NCI-H510A treated with DMSO at 0.1 percent for 48 hours (cell line): ENCODE results near the gene GALNT2.
A peak's percentile ranks its signal among the peaks of the same experiment; 100 is the strongest.

Experiments used
- DNase-seq: peaks from one replicate; lab custom pipeline; 2025; lab: John Stamatoyannopoulos, UW

The GALNT2 gene

DNA sequence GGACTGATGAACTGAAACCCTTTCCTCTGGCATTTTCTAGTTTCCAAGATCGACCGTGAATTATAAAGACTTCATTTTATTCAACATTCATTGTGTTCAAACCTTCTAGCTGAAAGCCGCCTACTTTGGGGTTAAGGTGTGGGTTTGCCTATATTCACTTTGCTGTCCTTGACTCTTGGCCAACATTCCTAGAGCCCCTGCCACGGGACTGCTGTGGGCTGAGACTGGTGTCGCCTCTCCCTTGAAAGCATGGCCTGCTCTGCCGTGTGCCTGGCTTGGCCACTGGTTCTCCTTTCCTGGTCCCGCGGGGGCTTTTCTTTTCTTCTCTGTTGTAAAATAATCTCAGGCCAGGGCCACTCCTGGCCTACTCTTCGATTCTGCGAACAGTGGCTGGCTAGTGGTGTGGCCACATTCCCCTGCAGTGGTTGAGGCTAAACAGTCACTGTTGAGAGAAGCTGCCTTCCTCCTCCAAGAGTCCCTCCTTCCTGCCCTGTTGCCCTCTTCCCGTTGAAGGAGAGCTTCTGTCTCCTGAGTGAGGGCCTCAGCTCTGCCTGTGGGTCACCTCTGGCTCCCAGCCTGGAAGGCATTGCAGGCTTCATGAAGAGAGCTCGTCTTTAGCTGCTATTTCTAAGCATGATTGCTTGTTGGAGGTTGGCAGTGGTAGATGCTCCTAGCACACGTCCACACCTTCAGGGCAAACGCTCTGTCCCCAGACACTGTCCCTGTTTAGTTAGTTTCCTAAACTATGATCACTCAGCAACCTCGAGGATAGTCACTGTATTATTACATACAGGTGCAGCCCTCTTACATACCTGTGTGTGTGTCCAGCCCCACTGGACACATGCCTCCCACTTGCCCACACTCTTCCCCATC, 80.5 kb downstream of the GALNT2 start:
- DNase-seq = no peak

DNA sequence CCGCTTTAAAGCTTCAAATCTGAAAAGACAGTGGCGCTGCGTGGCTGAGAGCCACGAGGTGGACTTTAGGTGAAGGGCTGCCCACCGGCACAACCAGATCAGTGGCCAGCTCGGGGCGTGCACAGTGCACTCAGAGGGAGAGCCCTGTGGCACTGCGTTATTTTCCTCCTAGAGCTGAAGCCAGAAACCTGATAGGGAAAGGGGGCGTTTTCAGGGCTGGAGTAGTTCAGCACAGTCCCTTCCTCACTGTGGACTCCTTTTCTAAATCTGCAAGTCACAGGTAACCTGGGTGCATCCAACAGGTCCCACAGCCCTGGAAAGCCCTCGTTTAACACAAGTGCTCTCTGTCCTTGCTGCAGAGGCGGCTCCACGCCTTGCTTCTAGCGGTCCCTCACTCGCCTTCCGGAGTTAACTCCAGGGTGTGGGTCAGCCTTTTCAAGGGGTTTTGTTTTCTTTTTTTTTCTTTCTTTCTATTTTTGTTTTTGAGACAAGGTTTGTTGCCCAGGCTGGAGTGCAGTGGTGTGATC, 81.2 kb downstream of the GALNT2 start:
- no peak for DNase-seq

DNA sequence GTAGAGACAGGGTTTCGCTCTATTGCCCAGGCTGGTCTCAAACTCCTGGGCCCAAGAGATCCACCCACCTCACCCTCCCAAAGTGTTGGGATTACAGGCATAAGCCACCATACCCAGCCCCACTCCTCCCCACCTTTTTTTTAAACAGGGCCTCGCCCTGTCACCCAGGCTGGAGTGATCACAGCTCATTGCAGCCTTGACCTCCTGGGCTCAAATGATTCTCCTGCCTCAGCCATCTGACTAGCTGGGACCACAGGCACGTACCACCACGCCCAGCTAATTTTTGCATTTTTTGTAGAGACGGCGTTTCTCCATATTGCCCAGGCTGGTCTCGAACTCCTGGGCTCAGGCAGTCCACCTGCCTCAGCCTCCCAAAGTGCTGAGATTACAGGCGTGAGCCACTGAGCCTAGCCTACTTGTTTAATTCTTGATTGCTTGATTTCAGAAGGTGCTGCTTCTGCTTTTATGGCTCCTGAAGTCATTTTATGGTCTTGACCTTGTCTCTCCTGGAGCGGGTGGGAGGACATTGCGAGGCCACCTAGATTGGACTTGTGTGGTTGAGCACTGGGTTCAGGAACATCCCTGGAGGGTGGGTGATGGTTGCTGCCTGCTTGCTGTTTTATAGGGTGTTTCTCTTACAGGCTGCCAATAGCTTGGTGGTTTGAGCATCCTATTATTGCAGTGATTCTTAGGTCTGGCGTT, 81.9 kb downstream of the GALNT2 start:
- no peak for DNase-seq

DNA sequence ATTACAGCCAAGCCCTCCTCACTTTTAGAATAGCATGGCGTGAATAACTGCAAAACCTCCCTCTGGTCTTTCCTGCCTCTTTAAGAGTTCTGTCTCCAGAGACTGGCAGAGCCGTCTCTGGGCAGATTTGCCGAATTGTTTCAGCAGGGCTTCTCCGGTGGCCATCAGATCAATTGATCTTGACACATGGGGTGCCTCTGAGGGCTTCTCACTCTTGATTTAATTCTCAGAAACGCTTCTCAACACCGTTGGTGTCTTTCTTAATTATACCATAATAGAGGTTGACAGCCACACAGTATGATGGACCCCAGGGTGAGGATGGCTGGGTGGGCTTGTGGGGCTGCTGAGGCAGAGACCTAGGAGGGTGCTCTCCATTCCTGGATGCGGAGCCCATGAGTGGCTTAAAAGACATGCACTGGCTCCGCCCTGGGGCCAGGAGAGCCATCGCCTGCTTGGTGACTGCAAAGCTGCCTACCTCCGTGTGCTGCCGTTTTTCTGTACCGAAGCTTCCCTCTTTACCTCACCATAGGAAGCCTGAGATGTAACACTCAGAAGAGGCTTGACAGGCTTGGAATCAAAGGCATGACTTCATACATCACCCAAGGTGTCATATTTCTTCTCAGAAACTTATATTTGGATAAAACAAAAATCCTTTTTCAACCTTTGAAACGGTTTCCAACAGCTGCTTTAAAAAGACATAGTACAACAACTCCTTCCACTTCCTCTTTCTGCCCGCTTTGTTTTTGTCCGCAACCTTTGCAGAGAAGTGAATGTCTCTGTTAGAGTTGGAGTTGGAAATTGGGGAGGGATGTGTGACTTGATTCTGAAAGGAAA, 82.9 kb downstream of the GALNT2 start:
- DNase-seq = peak; percentile 76

DNA sequence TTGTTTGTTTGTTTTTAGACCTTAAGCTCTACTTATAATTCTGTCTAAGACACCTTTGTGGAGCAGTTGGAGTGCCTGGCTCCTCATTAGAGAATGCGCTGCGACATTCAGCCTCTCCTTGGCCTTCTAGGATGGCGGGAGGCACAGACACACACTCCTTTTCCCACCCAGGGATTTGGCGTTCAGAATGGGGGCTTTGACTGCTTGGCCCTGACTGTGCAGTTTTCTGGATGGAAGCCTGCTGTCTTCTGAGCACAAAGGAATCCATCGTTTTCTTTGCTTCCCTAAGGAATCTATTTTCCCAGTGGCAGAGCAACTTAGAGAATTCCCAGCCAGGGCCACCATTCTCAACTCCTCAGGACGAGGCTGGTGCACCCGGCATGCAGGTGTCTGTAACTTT, 83.6 kb downstream of the GALNT2 start:
- DNase-seq = no peak

DNA sequence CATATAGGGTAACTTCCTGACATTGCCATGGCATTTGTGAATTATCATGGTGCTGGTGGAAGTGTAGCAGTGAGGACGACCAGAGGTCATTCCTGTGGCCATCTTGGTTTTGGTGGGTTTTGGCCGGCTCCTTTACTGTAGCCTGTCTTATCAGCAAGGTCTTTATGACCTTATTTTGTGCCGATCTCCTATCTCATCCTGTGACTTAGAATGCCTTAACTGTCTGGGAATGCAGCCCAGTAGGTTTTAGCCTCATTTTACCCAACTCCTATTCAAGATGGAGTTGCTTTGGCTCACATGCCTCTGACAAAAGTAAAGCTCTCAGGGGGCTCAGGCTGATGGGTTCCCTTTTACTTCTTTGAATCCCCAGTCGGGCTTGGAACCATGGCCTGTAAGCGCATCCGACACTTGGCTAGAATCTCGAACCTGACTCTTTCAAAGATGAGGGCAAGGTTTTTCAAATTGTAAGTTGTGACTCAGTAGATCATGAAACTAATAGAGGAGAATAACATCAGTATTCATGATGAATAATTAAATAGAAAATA, 85.0 kb downstream of the GALNT2 start:
- DNase-seq = no peak

DNA sequence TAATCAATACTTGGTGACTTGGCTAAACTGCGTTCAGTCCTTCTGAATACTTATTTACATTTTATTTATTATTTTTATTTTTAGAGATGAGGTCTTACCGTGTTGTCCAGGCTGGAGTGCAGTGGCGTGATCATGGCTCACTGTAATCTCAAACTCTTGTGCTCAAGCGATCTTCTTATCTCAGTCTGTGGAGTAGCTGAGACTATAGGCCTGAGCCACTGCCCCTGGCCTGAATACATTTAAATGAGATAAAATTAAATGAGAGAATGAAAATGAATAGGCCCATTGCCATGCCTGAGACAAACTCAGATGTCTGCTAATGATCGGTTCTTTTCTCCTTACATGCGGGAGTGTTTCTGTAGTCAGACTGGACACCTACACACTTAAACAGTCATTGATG, 86.0 kb downstream of the GALNT2 start:
- no peak for DNase-seq

DNA sequence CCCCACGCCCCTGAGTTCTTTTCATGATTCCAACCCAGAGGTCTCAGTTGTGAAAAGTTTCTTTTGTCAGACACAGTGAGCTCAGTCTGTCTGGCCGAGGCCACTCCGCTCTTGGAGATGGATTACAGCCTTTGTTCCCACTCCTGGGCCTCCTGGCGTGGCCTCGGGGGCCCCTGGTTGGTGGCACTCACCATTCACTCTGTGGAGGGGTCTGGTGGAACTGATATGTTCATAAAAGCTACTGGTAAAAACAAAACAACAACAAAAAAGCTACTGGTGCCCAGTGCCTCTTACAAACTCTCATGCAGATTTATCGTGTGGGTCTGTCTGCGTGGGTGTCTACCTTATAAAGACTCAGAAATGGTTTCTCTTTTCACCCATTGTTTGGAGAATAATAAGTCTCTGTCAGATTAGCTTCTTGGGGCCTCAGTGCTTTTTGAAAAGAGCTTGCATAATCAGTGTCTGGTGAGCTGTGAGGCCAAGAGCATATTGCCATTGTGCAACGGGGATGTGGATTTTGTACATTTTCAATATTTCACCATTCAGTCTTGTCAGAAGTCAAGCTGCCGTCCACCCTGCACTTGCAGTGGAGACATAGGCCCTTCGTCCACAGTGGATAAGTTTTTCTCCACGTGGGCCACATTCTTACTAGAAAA, 86.7 kb downstream of the GALNT2 start:
- DNase-seq = no peak

DNA sequence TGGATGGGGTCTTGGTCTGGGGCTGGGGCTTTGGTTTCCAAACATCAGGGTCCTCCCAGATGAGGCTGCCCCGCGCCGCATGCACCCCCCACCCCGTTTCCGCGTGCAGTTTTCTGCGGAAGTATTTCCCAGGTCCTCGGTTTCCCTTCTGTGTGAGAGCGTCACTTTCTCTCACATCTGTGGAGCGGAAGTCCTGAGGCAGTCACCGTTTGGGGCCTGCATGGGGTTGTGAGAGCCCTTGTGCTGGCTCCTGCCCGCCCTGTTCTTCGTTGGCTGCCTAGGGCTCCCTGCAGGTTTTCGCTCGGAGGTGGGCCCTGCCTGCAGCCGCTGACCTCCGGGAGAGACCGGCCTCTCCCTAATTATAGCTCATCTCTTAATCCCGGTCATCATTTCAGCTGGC, 88.0 kb downstream of the GALNT2 start:
- DNase-seq = no peak

DNA sequence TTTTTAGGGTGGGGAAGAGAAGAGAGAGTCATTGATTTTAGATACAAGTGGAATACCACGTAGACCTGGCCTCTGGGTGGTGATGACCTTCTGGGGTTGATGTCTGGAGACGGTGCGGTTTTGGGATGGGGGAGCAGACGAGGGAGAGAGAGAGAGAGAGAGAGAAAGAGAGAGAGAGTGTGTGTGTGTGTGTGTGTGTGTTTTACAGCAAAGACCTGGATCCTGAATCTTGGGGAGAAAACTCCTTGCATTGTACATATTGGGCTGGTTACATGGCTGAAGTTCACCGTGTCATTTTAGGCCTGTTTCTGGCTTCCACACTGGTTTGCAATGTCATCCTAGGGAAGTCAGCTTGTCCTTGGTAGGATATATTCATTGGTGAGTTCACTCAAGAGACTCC, 89.0 kb downstream of the GALNT2 start:
- DNase-seq = no peak

DNA sequence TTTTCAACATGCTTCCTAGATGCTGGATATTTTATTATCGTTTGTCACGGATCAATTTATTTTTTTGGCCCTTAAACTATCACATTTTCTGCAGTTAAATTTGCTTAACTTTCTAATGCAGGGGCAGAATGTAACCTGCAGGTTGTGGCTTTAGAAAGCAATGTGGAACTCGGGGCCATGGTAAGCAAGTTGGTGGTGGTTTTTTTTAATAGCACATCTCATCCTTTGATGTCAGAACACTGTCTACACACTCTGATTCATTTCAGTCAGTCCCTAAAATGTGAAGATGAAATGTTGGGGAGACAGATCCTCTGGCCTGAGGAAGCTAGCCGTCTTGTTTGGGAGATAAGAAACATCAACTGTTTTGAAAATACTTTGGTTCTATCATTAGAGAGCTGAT, 89.5 kb downstream of the GALNT2 start:
- DNase-seq = no peak

DNA sequence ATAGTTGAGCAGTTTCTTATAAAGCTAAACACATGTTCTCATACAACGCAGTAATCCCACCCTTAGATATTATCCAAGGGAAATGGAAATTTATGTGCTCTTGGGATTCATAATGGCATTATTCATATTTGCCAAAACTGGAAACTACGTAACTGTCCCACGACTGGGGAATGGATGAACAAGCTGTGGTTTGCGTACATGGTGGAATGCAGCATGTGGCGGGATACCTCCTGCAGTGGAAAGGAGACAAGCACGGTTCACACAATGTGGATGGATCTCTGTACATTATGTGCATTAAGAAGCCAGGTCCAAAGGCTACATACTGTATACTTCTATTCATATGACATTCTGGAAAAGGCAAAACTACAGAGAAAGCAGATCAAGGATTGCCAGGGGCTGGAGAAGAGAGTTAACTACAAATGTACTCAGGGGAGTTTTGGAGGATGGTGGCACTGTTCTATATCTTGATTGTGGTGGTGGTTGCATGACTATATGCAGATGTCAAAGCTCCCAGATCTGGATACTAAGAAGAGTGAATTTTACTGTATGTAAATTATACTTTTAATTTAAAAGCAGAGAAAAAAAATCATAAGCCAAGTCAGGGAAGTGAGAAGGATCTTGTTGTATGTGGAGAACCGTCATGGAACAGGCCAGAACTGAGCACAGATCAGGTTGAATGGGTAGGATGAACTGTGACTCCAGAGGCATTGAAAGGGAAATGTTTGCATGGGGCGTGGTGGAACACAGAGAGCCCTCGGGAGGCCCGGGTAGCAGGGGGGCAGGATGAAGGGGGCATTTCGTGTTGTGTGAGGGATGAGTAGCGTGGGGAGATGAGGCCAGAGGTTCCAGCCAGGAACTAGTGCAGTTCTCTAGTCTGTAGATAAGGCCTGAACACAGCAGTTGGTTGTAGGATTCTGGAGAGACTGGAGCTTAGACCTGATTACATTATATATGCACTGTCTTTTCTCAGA, 90.7 kb downstream of the GALNT2 start:
- DNase-seq = peak; percentile 64

DNA sequence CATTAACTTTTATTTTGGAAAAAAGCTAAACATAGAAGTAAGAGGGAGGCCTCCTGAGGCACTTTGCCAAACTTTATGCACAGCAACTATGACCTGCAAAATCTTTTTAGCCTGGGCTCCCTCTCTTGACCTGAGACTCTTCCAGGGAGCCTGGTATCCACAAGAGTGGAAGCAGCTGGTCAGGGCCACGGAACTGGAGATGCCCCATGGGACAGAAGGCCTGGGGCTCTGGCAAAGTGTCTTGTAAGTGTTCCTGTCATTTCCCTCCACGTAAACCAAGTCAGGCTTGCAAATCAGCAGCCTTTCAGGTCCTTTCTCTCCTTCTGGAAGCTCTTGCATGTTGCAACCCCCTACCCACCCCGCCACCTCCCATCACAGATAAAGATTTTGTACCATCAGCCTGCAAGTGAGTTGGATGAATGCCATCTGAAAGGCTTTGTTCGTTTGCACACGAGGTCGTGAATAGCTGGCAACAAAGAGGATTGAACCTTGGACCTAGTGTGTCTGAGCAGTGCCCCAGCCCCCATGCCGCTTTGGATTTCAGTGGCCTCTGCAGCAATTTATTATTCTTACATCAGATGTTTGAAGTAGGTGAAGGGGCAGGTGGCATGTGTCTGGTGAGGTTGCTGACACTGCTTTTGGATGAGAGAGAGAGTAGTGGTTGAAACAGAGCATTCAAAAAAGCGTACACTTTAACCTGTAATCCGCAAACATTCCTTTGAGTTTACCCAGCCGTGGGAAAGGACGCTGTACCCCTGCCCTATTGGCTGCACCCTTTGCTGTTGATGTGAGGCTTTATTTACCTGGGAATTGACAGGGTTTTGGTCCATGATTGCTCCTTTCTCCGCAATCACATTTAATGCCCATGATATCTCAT, 91.6 kb downstream of the GALNT2 start:
- DNase-seq = peak; percentile 96

DNA sequence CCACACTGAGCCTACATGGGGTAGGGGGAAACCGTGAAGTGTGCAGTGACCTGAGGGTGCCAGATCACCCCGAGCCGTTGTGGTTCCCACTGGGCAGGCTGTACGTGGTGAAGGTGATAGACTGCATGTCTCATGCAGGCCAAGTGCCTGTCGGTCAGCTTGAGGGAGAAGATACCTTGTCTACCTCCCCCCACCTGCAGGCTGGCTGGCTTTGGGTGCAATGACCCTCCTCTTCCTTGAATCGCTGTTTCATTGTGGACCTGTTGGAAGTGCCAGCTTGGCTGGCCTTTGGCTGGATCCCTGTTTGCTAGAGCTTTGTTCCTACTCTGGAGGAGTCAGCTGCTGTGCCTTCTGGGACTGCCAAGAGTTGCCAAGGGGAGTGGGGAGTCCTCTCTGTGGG, 92.5 kb downstream of the GALNT2 start:
- DNase-seq = no peak

DNA sequence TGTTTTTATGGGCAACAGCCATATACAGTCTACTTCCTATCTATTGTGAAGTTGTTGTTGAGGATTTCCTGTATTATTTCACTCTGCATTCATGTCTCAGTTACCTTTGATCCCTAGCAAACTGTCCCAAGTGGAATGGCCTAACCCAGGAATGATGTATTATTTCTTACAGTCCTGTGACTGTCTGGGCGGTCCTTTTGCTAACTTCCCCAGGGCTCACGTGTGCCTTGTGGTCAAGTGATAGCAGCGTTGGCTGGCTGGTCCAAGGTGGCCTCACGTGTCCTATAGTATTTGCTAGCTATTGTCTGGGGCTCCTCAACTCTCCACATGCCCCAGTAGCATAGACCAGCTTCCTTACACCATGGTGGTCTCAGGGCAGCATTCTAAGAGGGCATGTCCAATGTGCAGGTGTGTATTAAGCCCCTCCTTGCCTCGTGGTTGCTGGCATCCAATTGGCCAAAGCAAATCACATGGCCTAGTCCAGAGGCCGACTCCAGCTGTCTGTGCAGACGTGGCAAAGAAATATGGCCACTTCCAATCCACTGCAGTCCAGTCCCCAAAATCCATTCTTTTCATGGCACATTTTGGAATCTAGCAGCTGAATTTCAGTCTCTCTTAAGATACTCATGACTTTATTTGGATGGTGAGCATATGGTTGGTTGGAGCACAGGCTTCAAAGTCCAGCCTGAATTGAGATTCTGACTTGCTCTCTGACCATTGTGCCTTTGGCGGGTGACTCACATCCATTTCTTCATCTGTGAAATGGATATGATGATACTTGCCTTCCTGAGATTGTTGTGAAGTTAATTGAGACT, 94.1 kb downstream of the GALNT2 start:
- DNase-seq = no peak

DNA sequence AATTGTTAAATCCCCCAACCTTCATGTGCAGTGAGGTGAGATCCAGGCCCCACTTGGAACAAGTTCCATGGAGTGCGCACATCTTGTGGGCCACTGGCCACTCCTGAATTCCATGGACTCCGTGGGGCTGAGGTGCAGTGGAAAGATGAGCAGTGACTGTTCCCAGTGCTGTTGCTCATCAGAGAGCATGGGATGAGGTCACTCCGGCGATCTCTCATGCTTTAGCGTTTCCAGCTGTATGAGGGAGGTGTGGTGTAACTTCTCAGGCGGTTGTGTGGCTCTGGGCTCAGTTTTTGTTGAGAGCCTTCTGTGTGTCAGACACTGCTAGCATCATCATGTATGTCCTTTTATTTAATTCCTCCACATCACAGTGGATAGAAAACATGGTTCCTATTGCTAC, 96.2 kb downstream of the GALNT2 start:
- DNase-seq = no peak

DNA sequence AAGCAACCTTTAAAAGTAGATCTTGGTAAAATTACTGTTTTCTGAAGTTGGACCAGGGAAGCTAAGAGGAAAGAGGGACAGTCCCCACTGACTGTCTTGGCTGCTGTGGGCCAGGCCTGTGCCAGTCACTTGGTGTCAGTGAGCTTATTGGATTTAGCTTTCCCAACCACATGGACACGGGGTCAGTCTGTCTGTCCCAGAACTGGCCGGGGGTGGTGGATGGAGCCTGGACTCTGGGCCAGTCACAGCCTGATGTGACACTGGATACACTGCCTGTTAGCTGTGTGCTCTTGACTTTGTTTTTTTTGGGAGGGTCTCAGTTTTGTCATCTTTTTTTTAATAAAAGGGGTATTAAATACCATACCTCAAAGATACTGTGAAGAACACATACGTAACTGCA, 96.7 kb downstream of the GALNT2 start:
- no peak for DNase-seq

DNA sequence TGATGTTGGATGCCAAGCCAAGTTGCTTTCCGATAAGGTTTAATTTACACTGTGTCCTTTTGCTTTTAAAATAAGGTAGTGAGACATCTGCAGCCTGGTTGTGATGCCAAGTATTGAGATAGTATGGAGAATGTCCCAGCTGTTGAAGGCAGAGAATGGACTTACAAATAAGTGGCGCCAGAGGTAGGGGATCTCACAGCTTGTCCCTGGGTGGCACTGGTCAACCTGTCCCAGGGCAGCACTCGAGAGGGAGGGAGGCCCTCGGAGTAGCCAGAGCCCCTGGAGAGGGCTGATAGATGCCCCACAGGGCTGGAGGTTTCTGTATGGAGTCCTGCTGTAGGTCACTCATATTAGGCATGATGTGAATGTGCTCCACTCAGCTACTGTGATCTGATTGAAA, 98.5 kb downstream of the GALNT2 start:
- no peak for DNase-seq
